Measurements from ENCODE around the gene SPOCK1.

DNA sequence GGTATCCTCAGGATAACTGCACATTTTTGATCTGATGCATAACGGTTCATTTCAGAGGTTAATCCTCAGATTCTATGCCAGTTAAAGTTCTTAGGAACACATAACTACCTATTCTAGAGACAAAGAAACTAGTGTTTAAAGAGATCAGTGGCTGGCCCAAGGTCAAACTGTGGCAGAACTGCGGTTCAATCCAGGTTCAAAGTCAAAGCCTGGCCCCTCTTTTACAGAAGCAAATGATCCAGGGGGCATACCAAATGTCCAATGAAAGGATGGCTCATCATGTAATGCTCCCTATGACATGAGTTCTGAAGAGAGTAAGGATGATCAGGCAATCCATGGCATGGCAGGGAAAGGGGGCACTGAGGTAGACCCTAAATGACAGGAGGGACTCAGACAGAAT is 283.3 kb downstream of the SPOCK1 start:
- TF ChIP-seq, protein P1, sequence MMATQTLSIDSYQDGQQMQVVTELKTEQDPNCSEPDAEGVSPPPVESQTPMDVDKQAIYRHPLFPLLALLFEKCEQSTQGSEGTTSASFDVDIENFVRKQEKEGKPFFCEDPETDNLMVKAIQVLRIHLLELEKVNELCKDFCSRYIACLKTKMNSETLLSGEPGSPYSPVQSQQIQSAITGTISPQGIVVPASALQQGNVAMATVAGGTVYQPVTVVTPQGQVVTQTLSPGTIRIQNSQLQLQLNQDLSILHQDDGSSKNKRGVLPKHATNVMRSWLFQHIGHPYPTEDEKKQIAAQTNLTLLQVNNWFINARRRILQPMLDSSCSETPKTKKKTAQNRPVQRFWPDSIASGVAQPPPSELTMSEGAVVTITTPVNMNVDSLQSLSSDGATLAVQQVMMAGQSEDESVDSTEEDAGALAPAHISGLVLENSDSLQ (IDR thresholded peaks at IDR 0.05): no peak
- TF ChIP-seq FOXA1 (IDR thresholded peaks at IDR 0.05): no peak
- no peak for TF ChIP-seq SUZ12 (IDR thresholded peaks at IDR 0.05)
- no peak for TF ChIP-seq SP1 (IDR thresholded peaks at IDR 0.05)
- TF ChIP-seq HDGF (IDR thresholded peaks at IDR 0.05; ENCODE audit: borderline replicate concordance): no peak

Data from HEK293T (cell line).